Femur (tissue), 1 donor: ENCODE measurements around the gene KCTD21.

ENCODE experiments used
- DNase-seq: peaks from one replicate; pipeline ENCODE4 v3.0.0-alpha.2; 2017

Gene KCTD21

GRCh38 chr11:78170874-78171549 lies 17.4 kb downstream of the KCTD21 start:
- DNase-seq = no peak

DNA sequence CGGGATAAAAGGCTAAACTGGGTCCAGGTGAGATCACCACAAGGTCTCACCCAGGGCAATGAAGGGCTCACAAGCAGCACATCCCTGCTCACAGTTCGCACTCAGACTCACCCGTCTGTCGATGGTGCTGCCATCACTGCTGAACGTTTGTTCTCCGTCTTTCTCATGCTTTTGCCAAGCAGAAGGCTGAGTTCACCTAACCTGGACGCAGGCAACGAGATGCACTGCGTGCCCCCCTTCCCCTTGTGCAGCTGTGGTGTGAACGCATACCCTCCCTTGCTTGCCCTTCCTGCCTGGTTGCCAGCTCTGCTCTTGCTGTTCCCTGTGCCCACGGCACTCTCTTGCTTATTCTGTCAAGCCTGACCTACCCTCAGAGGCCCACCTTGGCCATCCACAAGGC lies 18.0 kb downstream of the KCTD21 start:
- DNase-seq = no peak

DNA sequence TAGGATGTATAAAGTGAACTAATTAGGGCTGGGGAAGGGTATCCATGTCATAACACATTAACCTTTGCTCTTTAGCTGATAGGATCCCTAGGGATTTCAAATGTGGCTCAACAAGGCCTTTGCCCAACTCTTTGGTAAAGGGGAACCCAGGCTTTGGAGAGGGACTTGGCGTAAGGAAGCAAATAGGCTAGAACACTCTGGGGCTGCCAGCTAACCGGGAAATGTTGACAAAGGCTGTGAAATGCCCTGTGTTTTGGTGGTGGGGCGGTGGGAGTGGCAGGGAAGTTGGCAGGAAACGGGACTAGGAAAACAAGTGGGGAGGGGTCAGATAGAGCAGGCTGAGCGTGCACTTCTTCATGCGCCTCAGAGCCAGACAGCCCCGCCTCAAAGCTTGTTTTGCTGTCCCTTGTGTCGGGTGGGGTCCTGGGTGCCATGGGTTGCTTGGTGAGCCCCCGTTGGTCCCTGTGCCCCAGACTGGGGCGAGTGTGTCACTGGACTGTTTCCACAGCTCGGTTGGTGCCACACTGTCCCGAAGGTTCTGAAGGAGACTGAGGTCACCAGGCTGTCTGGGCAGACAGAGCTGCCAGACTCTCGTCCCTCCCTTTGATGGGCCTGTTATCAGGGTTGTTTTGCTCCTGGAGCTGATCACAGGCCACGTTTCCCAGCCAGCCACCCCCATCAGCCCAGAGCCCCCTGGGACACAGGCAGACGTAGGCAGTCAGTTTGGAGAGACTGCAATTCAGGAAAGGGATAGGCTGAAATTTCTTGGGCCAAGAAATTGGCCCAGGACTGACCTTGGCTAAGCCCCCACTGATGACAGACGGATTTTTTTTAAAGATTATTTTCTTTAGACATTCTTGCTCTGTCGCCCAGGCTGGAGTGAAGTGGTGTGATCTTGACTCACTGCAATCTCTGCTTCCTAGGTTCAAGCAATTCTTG lies 19.6 kb downstream of the KCTD21 start:
- peak; percentile 80 for DNase-seq

DNA sequence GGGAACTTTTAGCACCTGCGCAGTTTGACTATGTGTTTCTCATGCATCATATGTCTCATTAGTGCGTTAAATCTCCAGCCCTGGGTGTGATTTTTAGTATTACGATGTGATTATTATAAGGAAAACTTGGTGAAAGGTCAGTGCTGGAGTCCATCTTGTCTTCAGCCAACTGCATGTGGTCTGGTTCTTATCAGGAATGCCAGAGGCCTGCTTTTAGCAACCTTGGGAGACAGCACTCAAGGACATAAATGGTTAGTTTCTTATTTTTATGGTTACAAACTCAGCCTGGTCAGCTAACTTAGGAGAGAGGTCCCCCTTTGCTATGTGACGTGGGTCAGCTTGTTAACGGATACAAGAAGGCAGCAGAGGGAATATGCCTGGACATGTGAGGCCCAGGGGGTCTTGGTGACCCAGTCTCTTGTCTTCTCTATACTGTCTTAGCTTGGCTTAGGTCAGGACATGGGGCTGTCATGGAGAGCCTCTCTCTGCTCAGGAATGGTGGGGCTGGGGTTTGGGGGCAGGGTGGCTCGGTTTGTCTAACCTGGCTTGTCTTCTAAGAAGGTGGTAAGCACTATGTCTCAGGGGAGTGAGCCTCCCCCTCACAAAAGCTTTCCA lies 21.5 kb downstream of the KCTD21 start:
- no peak for DNase-seq

GRCh38 chr11:78164471-78164870 lies 24.0 kb downstream of the KCTD21 start:
- no peak for DNase-seq

- no peak for DNase-seq
Measured at GRCh38 chr11:78163828-78164227, 24.6 kb downstream of the KCTD21 start.

- DNase-seq = peak; percentile 62
Measured at GRCh38 chr11:78161962-78162371, 26.5 kb downstream of the KCTD21 start.

DNA sequence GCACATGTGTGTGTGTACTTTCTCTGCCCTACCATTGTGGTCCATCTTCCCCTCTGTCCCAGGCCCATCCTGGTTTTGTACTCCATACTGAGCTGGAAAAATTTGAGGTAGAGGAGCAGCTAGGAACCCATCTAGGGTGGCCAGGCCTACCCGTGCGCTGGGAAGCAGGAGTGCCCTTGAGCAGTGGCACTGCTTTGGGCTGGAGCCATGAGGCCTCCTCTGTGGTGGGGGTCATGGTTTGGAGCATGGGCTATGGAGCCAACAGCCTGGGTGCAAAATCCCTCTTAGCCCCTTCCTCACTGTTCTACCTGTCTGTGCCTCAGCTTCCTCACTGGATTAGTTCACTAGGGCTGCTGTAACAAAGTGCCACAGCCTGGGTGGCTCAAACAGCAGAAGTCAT lies 27.1 kb downstream of the KCTD21 start:
- DNase-seq = no peak

DNA sequence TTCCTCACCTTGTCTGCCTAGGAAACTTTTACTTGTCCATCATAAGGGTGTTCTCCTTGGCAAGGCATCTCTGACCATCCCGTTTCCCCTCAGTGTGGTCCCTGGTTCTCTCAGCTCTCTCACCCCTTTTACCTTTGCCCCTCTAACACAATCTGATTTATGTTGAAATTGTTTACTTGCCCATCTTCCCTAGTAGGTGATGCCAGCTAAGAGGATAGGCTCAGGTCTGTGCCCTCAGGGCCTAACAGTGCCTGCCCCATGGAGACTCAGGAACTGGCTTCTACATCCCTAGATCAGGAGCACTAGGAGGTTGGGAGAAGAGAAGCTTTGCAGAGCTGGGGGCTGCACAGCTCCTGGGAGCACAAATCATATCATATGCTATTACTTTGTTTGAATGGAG lies 27.9 kb downstream of the KCTD21 start:
- DNase-seq = no peak

DNA sequence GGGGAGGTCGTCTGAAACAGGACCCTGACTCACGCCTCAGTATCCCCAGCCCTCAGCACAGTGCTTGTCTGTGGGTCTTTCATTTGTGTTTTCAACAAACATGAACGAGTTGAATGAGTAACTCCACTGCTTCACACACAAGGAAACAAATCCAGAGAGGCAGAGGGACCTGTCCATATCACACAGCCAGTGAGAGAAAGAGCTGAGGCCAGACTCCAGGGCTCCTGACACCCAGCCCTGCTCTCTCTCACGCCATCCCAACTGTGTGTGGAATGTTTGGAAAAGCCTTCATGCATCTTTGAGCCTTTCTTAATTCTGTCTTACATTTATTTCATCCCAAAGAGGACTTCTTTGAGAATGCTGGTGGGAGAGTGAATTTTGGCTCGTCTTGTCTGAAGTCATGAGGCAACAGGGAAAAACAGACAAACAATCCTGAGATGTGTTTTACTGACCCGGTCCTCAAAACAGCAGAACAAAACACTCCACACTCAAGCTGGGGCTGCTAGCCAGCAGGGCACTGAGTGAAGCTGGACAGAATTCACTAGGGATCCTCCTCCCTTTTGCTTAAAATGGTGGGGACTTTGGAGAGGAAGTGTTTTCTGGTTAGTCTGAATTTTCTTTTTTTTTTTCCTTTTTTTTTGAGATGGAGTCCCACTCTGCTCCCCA lies 29.3 kb downstream of the KCTD21 start:
- no peak for DNase-seq

DNA sequence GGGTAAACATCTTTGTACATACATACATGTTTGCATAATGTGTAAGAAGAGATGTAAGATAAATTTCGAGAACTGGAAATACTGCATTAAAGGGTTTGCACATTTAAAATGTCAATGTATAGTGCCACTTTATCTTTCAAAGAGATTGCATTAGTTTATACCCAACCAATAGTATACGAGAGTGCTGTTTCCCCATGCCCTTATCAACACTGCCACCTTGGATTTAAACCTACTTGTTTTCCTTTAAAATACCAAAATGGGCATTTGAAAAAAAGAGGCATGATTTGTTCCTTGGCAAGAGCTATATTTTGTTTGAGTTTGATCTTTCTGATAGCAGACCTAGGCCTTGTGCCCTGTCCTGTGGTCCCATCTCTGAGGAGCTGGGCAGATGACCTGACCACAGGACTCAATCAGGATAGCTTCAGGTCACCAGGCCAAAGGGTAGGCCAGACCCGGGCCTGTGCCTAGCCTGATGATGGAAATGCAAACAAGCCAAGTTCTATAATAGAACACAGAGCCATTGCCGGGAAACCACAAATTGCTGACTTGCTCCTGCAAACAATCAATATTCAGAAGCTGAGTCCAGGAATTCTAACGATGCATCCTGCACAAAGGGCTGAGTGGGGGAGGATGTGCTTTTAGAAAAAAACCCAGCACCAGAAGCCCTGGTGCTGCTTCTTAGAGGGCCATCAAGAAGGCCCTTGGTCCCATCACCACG lies 32.1 kb downstream of the KCTD21 start:
- no peak for DNase-seq

DNA sequence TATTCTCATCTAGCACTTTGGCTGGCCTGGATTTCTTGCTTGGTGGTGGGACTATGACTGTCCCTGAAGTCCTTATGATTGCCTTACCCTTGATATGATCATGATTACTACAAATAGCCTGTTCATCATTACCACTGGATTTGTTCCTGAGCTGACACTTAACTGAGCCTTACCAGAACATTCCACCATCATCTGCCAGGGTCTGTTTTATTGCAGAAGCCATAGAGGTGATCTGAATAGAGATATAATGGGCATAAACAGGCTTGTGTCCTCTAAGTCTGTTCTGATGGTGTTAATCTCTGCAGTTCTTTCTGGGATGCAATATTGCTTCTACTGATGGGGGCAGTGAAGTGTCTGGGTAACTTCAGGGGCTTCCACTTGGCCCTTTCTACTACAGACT lies 36.6 kb downstream of the KCTD21 start:
- no peak for DNase-seq

GRCh38 chr11:78150754-78151153 lies 37.7 kb downstream of the KCTD21 start:
- no peak for DNase-seq

GRCh38 chr11:78150346-78150745 lies 38.1 kb downstream of the KCTD21 start:
- DNase-seq = no peak

GRCh38 chr11:78149646-78150045 lies 38.8 kb downstream of the KCTD21 start:
- no peak for DNase-seq

GRCh38 chr11:78147807-78148206 lies 40.6 kb downstream of the KCTD21 start:
- no peak for DNase-seq

- DNase-seq = no peak
Measured at GRCh38 chr11:78145511-78146025, 42.9 kb downstream of the KCTD21 start.

GRCh38 chr11:78140392-78141077 lies 47.9 kb downstream of the KCTD21 start:
- DNase-seq = no peak

DNA sequence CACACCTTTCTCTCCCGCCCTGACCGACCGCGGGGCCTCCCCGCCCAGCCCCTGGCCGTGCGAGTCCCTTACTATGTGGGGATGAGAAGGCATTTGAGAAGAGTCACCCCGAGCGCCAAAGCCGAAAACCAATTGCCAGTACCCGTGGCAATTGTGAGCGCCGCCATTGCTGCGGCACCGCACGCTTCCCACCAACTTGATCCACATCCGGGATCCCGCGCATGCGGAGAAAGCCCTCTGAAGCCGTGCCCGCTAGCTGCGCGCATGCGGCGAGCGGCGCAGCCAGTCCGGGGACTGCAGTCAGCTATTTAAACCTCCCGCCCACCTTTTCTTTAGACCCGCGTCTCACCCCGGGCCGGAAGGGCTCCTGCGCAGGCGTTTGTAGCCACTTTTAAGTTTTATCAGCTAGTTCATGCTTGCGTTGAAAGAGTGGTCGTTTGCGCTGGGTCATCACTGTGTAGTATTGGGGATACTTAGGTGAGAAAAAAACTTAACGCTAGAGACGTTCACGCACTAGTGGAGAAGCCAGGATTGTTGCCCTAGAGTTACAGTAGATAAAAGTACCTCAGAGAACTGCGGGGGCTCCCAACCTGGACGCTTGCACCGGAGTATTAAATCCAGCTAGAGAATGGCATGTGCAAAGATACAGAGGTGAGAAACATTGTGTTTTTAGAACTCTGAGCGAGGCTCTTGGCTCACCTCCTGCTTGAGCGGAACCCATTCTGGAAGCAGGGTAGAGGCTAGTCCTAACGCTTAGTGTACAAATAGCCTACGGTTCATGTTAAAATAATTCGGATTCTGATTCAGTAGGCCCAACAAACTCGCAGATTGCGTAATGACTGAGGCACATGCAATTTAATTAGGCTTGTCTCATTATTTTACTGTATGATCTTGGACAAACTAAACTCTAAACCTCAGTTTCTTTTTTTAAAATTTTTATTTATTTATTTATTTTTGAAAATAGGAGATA lies 48.7 kb downstream of the KCTD21 start, which contains the start of gene ALG8:
ALG8 (minus strand) TSS at position 205 of the 970 bp plus-strand sequence; CDS start at position 167, 38 bp downstream.
- peak; percentile 97 for DNase-seq
